GM10248 (cell line): Measurements from ENCODE around the gene IGDCC3.
"Not testable (repeated sequence)": the region's sequence is repeated elsewhere in the genome, so short reads cannot be mapped to it uniquely, and the experiment has no call there.

Source experiments
- CTCF ChIA-PET: fragments of 300-600 bp; sonication (Branson Sonifier 250); formaldehyde crosslinking; extraction: SDS; loops from one replicate; lab custom pipeline; 2021; ENCODE audit warnings: antibody characterized with exemption; lab: Yijun Ruan, JAX
- POLR2A ChIA-PET: fragments of 350-650 bp; sonication (Branson Sonifier 250); formaldehyde crosslinking; extraction: SDS; loops from one replicate; lab custom pipeline; 2020; ENCODE audit warnings: antibody characterized with exemption; lab: Yijun Ruan, JAX
- DNase-seq: peaks from one replicate; pipeline ENCODE4 v3.0.0; 2012; ENCODE audit errors: extremely low spot score
- TF ChIP-seq, protein P1 (sequence below): IDR thresholded peaks from 2 replicates; pipeline ENCODE4 v1.5.1; 2012; ENCODE audit warnings: mild to moderate bottlenecking, low read depth; ENCODE audit errors: extremely low read depth, missing control alignments, control extremely low read depth

Gene IGDCC3

DNA sequence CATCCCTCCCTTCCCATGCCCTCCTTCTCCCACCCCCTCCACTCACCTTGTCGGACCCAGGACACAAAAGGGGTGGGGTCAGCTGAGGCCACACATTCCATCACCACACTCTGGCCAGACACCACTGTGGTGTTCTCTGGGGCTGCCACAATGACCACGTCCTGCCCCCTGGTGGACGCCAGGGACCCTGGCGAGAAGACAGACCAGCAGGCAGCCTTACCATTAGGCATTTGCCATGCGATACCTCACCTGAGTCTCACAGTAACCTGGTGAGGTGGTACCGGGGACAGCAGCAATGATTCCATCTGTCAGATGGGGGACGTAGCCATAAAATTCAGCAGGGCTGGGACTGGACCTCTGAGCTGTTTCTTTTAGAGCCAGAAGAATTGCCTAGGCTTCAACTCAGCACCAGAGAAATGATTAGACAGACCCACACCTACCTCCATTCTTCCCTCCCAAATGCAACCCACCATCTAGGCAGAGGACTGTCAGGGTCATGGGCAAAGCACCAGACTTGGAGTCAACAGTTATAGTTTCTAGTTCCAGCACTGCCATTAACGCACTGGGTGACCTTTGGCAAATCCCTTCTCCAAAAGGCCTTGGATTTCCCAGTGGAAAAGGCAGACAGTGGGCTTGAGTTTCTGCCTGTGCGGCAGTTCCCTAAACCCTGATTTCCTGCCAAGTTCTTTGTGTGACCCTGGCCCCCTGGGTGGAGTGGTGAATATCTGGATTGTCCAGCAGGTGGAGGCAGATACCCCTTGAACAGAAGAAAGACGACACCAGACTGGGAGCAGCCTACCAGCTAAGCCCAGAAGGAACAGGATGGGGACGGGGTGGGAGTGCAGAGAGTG is 23.2 kb upstream of the IGDCC3 start:
- ChIA-PET CTCF (interaction anchor here (0.8 to 9.4 kb wide), 31 partner anchors 13 to 885 kb away, joined by 3 to 156 read pairs (median 4); partner anchors contain the start of gene RNU5B-1), POLR2A (interaction anchor here (0.6 to 0.7 kb wide), 2 partner anchors 233 to 512 kb away, joined by 3 to 7 read pairs; no protein-coding TSS in a partner anchor)
- DNase-seq, result peak; percentile 85
- TF ChIP-seq, protein P1, sequence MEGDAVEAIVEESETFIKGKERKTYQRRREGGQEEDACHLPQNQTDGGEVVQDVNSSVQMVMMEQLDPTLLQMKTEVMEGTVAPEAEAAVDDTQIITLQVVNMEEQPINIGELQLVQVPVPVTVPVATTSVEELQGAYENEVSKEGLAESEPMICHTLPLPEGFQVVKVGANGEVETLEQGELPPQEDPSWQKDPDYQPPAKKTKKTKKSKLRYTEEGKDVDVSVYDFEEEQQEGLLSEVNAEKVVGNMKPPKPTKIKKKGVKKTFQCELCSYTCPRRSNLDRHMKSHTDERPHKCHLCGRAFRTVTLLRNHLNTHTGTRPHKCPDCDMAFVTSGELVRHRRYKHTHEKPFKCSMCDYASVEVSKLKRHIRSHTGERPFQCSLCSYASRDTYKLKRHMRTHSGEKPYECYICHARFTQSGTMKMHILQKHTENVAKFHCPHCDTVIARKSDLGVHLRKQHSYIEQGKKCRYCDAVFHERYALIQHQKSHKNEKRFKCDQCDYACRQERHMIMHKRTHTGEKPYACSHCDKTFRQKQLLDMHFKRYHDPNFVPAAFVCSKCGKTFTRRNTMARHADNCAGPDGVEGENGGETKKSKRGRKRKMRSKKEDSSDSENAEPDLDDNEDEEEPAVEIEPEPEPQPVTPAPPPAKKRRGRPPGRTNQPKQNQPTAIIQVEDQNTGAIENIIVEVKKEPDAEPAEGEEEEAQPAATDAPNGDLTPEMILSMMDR, result peak; percentile 91

DNA sequence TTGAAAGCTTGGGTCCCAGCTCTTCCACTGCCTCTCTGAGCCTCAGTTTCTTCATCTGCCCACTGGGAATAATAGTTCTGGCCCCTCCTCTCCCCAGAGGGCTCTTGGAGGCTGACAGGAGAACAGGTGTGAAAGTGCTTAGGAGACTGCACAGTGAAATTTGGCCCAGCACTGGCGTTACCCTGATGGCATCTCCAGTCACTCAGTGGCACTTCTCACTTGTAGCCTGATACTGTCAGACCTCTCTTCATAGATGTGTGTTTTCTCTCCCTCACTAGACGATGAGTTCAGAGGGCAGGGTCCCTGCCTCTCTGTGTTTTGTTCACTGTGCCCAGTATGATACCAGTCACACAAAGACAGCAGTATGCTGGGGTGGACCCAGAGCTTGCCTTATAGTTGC is 22.2 kb upstream of the IGDCC3 start:
- POLR2A ChIA-PET, result no interaction called here
- CTCF ChIA-PET, result interaction anchor here (0.8 to 9.4 kb wide), 25 partner anchors 12 to 886 kb away, joined by 3 to 156 read pairs (median 4); partner anchors contain the start of gene RNU5B-1
- TF ChIP-seq, protein P1, result no peak
- DNase-seq, result no peak

DNA sequence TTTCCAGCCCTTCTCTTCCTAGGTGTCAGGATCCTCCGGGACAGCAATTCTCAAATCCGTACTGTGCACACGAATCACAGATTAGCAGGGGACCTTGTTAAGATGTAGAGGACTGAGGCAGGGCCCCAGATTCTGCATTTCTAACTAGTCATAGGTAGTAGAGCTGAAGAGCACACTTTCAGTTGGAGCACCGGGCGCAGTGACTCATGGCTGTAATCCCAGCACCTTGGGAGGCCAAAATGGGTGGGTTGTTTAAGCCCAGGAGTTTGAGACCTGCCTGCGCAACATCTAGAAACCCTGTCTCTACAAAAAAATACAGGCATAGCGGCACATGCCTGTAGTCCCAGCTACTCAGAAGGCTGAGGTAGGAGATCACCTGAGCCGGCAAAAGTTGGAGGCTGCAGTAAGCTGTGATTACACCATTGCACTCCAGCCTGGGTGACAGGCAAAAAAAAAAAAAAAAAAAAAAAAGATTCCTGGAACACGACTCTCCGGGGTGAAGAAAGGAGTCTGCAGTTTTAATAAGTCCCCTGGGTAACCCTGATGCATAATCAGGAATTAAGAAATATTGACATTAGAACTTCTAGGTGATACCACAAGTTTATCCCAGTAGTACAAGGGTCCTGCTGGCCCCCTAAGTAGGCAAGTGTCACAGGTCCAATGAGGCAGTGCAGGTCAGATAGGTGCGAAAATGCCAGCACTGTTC is 21.4 kb upstream of the IGDCC3 start:
- TF ChIP-seq, protein P1, result no peak
- no peak for DNase-seq
- POLR2A ChIA-PET, result no interaction called here
- CTCF ChIA-PET, result interaction anchor here (1.1 to 9.4 kb wide), 11 partner anchors 11 to 81 kb away, joined by 3 to 156 read pairs (median 8); no protein-coding TSS in a partner anchor

DNA sequence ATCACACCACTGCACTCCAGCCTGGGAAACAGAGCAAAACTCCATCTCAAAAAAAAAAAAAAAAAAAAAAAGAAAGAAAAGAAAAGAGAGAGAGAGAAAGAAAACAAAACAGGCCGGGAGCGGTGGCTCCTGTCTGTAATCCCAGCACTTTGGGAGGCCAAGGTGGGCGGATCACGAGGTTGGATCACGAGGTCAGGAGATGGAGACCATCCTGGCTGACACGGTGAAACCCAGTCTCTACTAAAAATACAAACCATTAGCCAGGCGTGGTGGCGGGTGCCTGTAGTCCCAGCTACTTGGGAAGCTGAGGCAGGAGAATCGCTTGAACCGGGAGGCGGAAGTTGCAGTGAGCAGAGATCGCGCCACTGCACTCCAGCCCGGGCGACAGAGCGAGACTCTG is 20.7 kb upstream of the IGDCC3 start:
- POLR2A ChIA-PET, DNase-seq: not testable (repeated sequence)
- CTCF ChIA-PET, result interaction anchor here (1.9 to 9.4 kb wide), 4 partner anchors 11 to 81 kb away, joined by 5 to 156 read pairs (median 72); no protein-coding TSS in a partner anchor

DNA sequence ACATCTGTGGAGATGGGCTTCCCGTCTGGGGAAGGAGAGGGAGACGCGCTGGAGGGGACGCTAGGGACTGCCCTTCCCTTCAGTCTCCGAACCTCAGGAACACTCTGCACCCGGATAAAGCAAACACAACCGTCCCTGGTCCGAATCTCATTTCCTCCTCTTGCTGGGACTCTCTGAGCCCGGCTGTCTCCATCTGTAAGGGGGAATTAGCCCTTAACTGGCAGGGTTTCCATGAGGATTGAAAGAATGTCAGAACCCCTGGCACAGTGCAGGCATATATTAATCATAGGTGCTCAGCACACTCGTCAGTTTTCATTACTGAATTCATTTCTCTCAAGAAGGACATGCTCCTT is 19.1 kb upstream of the IGDCC3 start:
- POLR2A ChIA-PET, result no interaction called here
- DNase-seq, result no peak
- CTCF ChIA-PET, result interaction anchor here (1.2 to 9.4 kb wide), 4 partner anchors 10 to 79 kb away, joined by 3 to 156 read pairs (median 25); no protein-coding TSS in a partner anchor
- TF ChIP-seq, protein P1, result no peak

DNA sequence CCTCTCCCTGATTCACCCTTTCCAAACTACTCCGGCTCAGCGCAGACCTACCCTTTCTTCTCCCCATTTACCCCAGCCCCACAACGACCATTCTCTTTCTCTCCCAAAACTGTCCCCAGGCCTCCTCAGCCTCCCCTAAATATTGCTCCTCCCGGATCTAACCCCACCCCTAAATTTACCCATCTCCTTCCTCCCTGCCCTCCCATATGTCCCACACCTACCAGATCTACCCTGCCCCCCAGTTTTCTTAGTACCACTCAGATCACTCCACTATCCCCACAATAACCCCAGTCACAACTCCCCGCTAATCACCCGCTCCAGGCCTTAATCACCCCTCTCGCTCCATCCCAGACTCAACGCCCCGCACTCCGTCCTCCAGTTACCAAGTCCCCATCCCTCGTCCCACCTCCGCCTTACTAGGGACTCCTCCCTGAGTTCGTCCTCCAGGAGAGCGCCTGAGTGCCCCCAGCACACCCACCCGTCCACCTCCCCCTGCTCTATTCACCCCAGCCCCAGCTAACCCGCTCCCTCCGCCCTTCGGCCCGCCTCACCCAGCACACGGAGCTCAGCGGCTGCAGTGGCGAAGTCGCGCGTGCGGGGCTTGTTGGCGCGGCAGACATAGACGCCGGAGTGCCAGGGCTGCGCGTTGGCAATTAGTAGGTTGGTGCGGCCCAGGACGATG is 18.6 kb upstream of the IGDCC3 start:
- ChIA-PET CTCF (interaction anchor here (1.2 to 9.4 kb wide), 3 partner anchors 10 to 19 kb away, joined by 3 to 156 read pairs (median 3); no protein-coding TSS in a partner anchor), POLR2A (no interaction called here)
- TF ChIP-seq, protein P1, result no peak
- no peak for DNase-seq
